Measurements from ENCODE around the gene FTH1. TPM values are rescaled to one million over a fixed set of nuclear protein-coding genes. Genes with fewer than 3 reads are reported as not detected.
A peak's percentile ranks its signal among the peaks of the same experiment; 100 is the strongest.

The FTH1 gene
- total and polyA plus RNA-seq, 2 of the 8 experiments (the other 6 are each of a cell fraction or from before 2014, with no cell fraction given), result 1,153 to 1,461 TPM

- TF ChIP-seq SUZ12 (IDR thresholded peaks at IDR 0.05; ENCODE audit: low read length) (no peak), HDAC6 (IDR thresholded peaks at IDR 0.05; ENCODE audit: low read depth, low read length) (no peak), EZH2 (IDR thresholded peaks at IDR 0.05; ENCODE audit: low read depth, low read length, severe bottlenecking) (no peak), ASH2L (IDR thresholded peaks at IDR 0.05; ENCODE audit: low read length) (no peak), RNF2 (IDR thresholded peaks at IDR 0.05; ENCODE audit: borderline replicate concordance, low read depth, low read length, missing control alignments, poor library complexity, severe bottlenecking) (peak; percentile 57), CTBP2 (IDR thresholded peaks at IDR 0.05; ENCODE audit: borderline replicate concordance, insufficient read depth, insufficient read length, low read length) (no peak), POU5F1 (IDR thresholded peaks at IDR 0.05; ENCODE audit: low read depth, low read length) (no peak), RXRA (IDR thresholded peaks at IDR 0.05; ENCODE audit: insufficient read depth, low read depth, low read length) (no peak), TCF12 (IDR thresholded peaks at IDR 0.05; ENCODE audit: low read depth, low read length) (peak; percentile 55; the same call in 1 of the 2 replicates), ZNF274 (IDR thresholded peaks at IDR 0.05; ENCODE audit: borderline replicate concordance, extremely low read depth, low read length) (no peak)
Measured at GRCh38 chr11:61955422-61956135, 11.9 kb downstream of the FTH1 start (continued).

Measured in H1 (cell line).